HCT116 (cell line): Measurements from ENCODE around the gene ZNF341. TPM values are rescaled to one million over a fixed set of nuclear protein-coding genes. Genes with fewer than 3 reads are reported as not detected.

Source experiments
- ATAC-seq: fragments of 200-7000 bp; cut with Tn5 transposase; 2 replicates; pipeline ENCODE4 v1.9.1; 2020; ENCODE audit warnings: mild to moderate bottlenecking, moderate library complexity
- BruUV-seq: library from RNA; stranded (reverse); fragments of 400-500 nt; replicated peaks from 2 replicates; lab custom pipeline; 2021; lab: Mats Ljungman, UMichigan
- CTCF ChIA-PET: fragments of 300-600 bp; sonication (Branson Sonifier 250); formaldehyde crosslinking; loops from one replicate; lab custom pipeline; 2021; ENCODE audit warnings: antibody characterized with exemption; lab: Charles Lee
- POLR2A ChIA-PET: fragments of 300-600, 350-600 bp; sonication (Branson Sonifier 250); formaldehyde crosslinking; loops from one replicate; lab custom pipeline; 2021; ENCODE audit warnings: antibody characterized with exemption; lab: Charles Lee
- RAD21 ChIA-PET, 2 experiments: fragments of 300-600 bp; sonication (Branson Sonifier 250); formaldehyde crosslinking; loops; one replicate each; lab custom pipeline; 2023; ENCODE audit warnings: low total read pairs in 2 of 2; ENCODE audit not compliant: uncharacterized antibody in 2 of 2, unreplicated experiment in 2 of 2, low non-redundant PET in 1 of 2; lab: Charles Lee
- DNase-seq: peaks from one replicate; pipeline ENCODE4 v3.0.0-alpha.2; 2010; ENCODE audit warnings: low read depth, low spot score
- H2AFZ ChIP-seq: fragments of 200-600 bp; shearing (Covaris generic), sonication (generic); 2 replicates; pipeline ENCODE4 v1.6.1; 2017; ENCODE audit warnings: low read depth, mixed run types, mixed read lengths, antibody characterized with exemption, low read length; ENCODE audit not compliant: poor library complexity, severe bottlenecking
- H3K27ac ChIP-seq: 2 replicates; pipeline ENCODE4 v1.5.1; 2012; ENCODE audit warnings: low read depth, low read length
- H3K27me3 ChIP-seq: fragments of 200-600 bp; sonication (generic); 2 replicates; pipeline ENCODE4 v1.6.1; 2016; ENCODE audit warnings: mixed run types, low read length, mixed read lengths; ENCODE audit not compliant: insufficient read depth
- H3K36me3 ChIP-seq, 2 experiments: fragments of 200-500 bp in 1 of 2; fragments of 200-600 bp in 1 of 2; sonication (Bioruptor generic) in 1 of 2; sonication (generic) in 1 of 2; 2 replicates each; pipeline versions ENCODE4 v1.5.1 to v1.6.1; 2014 to 2016; ENCODE audit warnings: low read length in 2 of 2, inconsistent platforms in 1 of 2, mixed read lengths in 1 of 2, mixed run types in 1 of 2; ENCODE audit not compliant: insufficient read depth in 2 of 2, control insufficient read depth in 1 of 2
- H3K4me1 ChIP-seq, 2 experiments: fragments of 200-600 bp in 1 of 2; sonication (generic) in 1 of 2; 2 replicates each; pipeline versions ENCODE4 v1.5.1 to v1.6.1; 2012 to 2017; ENCODE audit warnings: low read length in 2 of 2, inconsistent platforms in 1 of 2, mild to moderate bottlenecking in 1 of 2, mixed read lengths in 1 of 2, mixed run types in 1 of 2, moderate library complexity in 1 of 2; ENCODE audit not compliant: insufficient read depth in 2 of 2, control insufficient read depth in 1 of 2
- H3K4me2 ChIP-seq: fragments of 200-600 bp; sonication (generic); 2 replicates; pipeline ENCODE4 v1.6.1; 2017; ENCODE audit warnings: mixed run types, low read length, mixed read lengths
- H3K4me3 ChIP-seq, 2 experiments: fragments of 200-600 bp in 1 of 2; sonication (generic) in 1 of 2; replicated peaks in 1 of 2; 2 replicates each; pipeline ENCODE4 v1.5.1; 2011 to 2016; ENCODE audit warnings: low read length in 2 of 2, control low read depth in 1 of 2, low read depth in 1 of 2, mild to moderate bottlenecking in 1 of 2, mixed read lengths in 1 of 2, mixed run types in 1 of 2
- H3K79me2 ChIP-seq: fragments of 200-600 bp; sonication (generic); 2 replicates; pipeline ENCODE4 v1.6.1; 2017; ENCODE audit warnings: mild to moderate bottlenecking, mixed run types, low read length, moderate library complexity, mixed read lengths; ENCODE audit not compliant: insufficient read depth
- H3K9ac ChIP-seq: fragments of 200-600 bp; sonication (generic); 2 replicates; pipeline ENCODE4 v1.6.1; 2016; ENCODE audit warnings: low read length, mixed read lengths
- H3K9me2 ChIP-seq: fragments of 200-600 bp; sonication (generic), shearing (Covaris generic); 2 replicates; pipeline ENCODE4 v1.6.1; 2017; ENCODE audit warnings: mixed run types, mild to moderate bottlenecking, moderate library complexity; ENCODE audit not compliant: insufficient read depth
- H3K9me3 ChIP-seq, 2 experiments: fragments of 200-500 bp in 1 of 2; fragments of 200-600 bp in 1 of 2; sonication (Bioruptor generic) in 1 of 2; sonication (generic) in 1 of 2; 2 replicates each; pipeline ENCODE4 v1.6.1; 2014 to 2017; ENCODE audit warnings: low read length in 2 of 2, mixed read lengths in 2 of 2, inconsistent platforms in 1 of 2, low read depth in 1 of 2, mild to moderate bottlenecking in 1 of 2, mixed run types in 1 of 2, moderate library complexity in 1 of 2; ENCODE audit not compliant: control insufficient read depth in 1 of 2, insufficient read depth in 1 of 2
- H4K20me1 ChIP-seq: fragments of 200-600 bp; sonication (generic), shearing (Covaris generic); 2 replicates; pipeline ENCODE4 v1.6.1; 2017; ENCODE audit warnings: mixed run types, mild to moderate bottlenecking, moderate library complexity; ENCODE audit not compliant: insufficient read depth
- ATF3 ChIP-seq: IDR thresholded peaks from 2 replicates; pipeline ENCODE4 v1.6.1; 2012
- CBX3 ChIP-seq: IDR thresholded peaks from 2 replicates; pipeline ENCODE4 v1.6.1; 2012; ENCODE audit warnings: low read depth
- CTCF ChIP-seq, 3 experiments: fragments of 200-600 bp in 1 of 3; sonication (generic) in 1 of 3; IDR thresholded peaks in 2 of 3; conservative IDR thresholded peaks in 1 of 3; 2 replicates each; pipeline ENCODE4 v1.5.1; 2012 to 2017; ENCODE audit warnings: low read depth in 2 of 3, low read length in 2 of 3, antibody characterized with exemption in 1 of 3, borderline replicate concordance in 1 of 3, control low read depth in 1 of 3, mild to moderate bottlenecking in 1 of 3, mixed read lengths in 1 of 3, mixed run types in 1 of 3, moderate library complexity in 1 of 3; ENCODE audit not compliant: insufficient read depth in 1 of 3
- ELF1 ChIP-seq: IDR thresholded peaks from 2 replicates; pipeline ENCODE4 v1.6.1; 2012; ENCODE audit warnings: low read depth, borderline replicate concordance
- FOSL1 ChIP-seq: IDR thresholded peaks from 2 replicates; pipeline ENCODE4 v1.6.1; 2012; ENCODE audit warnings: low read depth
- RAD21 ChIP-seq: IDR thresholded peaks from 2 replicates; pipeline ENCODE4 v1.6.1; 2012; ENCODE audit warnings: low read depth, mild to moderate bottlenecking
- REST ChIP-seq: IDR thresholded peaks from 2 replicates; pipeline ENCODE4 v1.6.1; 2012; ENCODE audit warnings: low read depth
- SP1 ChIP-seq: IDR thresholded peaks from 2 replicates; pipeline ENCODE4 v1.6.1; 2012; ENCODE audit warnings: low read depth
- ZBTB33 ChIP-seq: IDR thresholded peaks from 2 replicates; pipeline ENCODE4 v1.6.1; 2011; ENCODE audit warnings: mild to moderate bottlenecking, low read length, moderate library complexity; ENCODE audit not compliant: insufficient replicate concordance; ENCODE audit errors: extremely low read depth
- ZFX ChIP-seq: fragments of 450-650 bp; IDR thresholded peaks from 2 replicates; pipeline ENCODE4 v1.6.1; 2017
- intact Hi-C: fragments of 100-400 bp; cut with micrococcal nuclease; formaldehyde crosslinking; loops from 2 replicates; pipeline ENCODE4 v1.10.0; 2022
- total RNA-seq: library from RNA; stranded (reverse); gene quantifications from one replicate; pipeline ENCODE4 v1.2.1, GENCODE V29; 2021; ENCODE audit not compliant: unreplicated experiment

Gene ZNF341
- total RNA-seq, 1 experiment from 2014 or later = 4.9 TPM

- POLR2A ChIA-PET = no interaction called here
- intact Hi-C loops = no loop called here
Measured at GRCh38 chr20:33736962-33737361, 5.2 kb downstream of the ZNF341 start.

GRCh38 chr20:33739493-33739892 lies 7.7 kb downstream of the ZNF341 start:
- no peak overlapping the region for H3K4me3 ChIP-seq
- no TSS peak for BruUV-seq
- peaks cover 0 to under 1% of the 10 kb centered on the region in 2 experiments; a peak in 2 of 4 replicates for H3K4me1 ChIP-seq
- no peak for ATAC-seq
- DNase-seq = no peak
- peaks cover under 1% of the 10 kb centered on the region; the same call in 1 of the 2 replicates for H3K79me2 ChIP-seq
- peaks cover 13 to 14% of the 10 kb centered on the region in 2 experiments; a peak in 2 of 4 replicates for H3K9me3 ChIP-seq
- no peak overlapping the region for H3K9ac ChIP-seq
- intact Hi-C loops = no loop called here
- CTCF ChIA-PET = no interaction called here
- no peaks in the 10 kb centered on the region for H4K20me1 ChIP-seq
- no peak overlapping the region for H3K4me2 ChIP-seq
- H3K36me3 ChIP-seq = no peaks in the 10 kb centered on the region
- no peak overlapping the region for H2AFZ ChIP-seq
- TF ChIP-seq CTCF (IDR thresholded peaks at IDR 0.05 in 2 of 3, conservative IDR thresholded peaks at IDR 0.05 in 1 of 3; ENCODE audit: borderline replicate concordance in 1 of 3, insufficient read depth in 1 of 3, low read depth in 2 of 3, low read length in 2 of 3) = no peak
- TF ChIP-seq ZFX = no peak
- no peak for TF ChIP-seq SP1
- no peak for TF ChIP-seq CBX3
- TF ChIP-seq ZBTB33 = no peak
- no peak for TF ChIP-seq RAD21
- TF ChIP-seq FOSL1 = no peak
- no peak for TF ChIP-seq ATF3
- no peak for TF ChIP-seq REST
- no peaks in the 10 kb centered on the region for H3K9me2 ChIP-seq
- H3K27ac ChIP-seq = no peak overlapping the region
- H3K27me3 ChIP-seq = no peaks in the 10 kb centered on the region
- RAD21 ChIA-PET = no interaction called here
- POLR2A ChIA-PET = no interaction called here

More at GRCh38 chr20:33736962-33737361, 5.2 kb downstream of the ZNF341 start:
- Histone ChIP-seq H3K36me3 (no peaks in the 10 kb centered on the region), H3K4me1 (peaks cover 18 to 24% of the 10 kb centered on the region in 2 experiments), H3K4me2 (no peak overlapping the region), H2AFZ (no peak overlapping the region), H3K9ac (no peak overlapping the region), H3K27ac (no peak overlapping the region), H3K9me2 (no peaks in the 10 kb centered on the region)
- DNase-seq = no peak
- TF ChIP-seq CBX3 (peak; percentile 91), ELF1 (no peak)
- TF ChIP-seq, all 23 proteins: peak for 1
- ChIA-PET RAD21 (no interaction called here), CTCF (no interaction called here)
- no peak overlapping the region for H3K4me3 ChIP-seq
- peaks cover 11% of the 10 kb centered on the region; the same call in 1 of the 2 replicates for H3K79me2 ChIP-seq
- no peaks in the 10 kb centered on the region for H3K27me3 ChIP-seq
- no TSS peak for BruUV-seq
- no peak for ATAC-seq
- no peaks in the 10 kb centered on the region for H4K20me1 ChIP-seq
- peaks cover 13 to 14% of the 10 kb centered on the region in 2 experiments; a peak in 2 of 4 replicates for H3K9me3 ChIP-seq
